ENCODE data around the gene DLEC1. TPM values are rescaled to one million over a fixed set of nuclear protein-coding genes. Genes with fewer than 3 reads are reported as not detected.
"Not testable (repeated sequence)": the region's sequence is repeated elsewhere in the genome, so short reads cannot be mapped to it uniquely, and the experiment has no call there.

The DLEC1 gene
- total RNA-seq, 1 donor from 2014 or later: 0.54 TPM

DNA sequence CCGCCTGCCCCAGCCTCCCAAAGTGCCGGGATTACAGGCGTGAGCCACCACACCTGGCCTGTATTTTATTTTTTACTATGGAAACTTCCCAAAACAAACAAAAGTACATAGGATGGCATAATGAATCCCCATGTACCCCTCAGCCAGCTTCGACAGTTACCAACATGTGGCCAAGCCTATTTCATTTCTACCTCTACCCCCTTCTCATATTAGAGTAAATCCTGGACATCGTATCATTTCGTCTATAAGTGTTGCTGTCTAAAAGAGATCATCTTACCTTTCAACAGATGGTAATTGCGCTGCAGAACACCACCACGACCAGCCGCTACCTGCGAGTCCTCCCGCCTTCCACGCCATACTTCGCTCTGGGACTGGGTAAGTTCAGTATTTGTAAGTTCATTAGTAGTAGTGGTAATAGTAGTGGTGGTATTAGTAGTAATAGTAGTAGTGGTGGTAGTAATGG lies 44.9 kb downstream of the DLEC1 start:
- no peak for DNase-seq
- peaks cover 7% of the 10 kb centered on the region for H3K9me3 Mint-ChIP-seq
- peak overlapping the region; percentile 31 for H3K27ac Mint-ChIP-seq
- H3K4me1 Mint-ChIP-seq: no peaks in the 10 kb centered on the region
- no peaks in the 10 kb centered on the region for H3K27me3 Mint-ChIP-seq
- H3K36me3 Mint-ChIP-seq (ENCODE audit: low read depth): peaks cover 4% of the 10 kb centered on the region
- intact Hi-C loops (cut with micrococcal nuclease): no loop called here
- H3K4me3 Mint-ChIP-seq: no peak overlapping the region

DNA sequence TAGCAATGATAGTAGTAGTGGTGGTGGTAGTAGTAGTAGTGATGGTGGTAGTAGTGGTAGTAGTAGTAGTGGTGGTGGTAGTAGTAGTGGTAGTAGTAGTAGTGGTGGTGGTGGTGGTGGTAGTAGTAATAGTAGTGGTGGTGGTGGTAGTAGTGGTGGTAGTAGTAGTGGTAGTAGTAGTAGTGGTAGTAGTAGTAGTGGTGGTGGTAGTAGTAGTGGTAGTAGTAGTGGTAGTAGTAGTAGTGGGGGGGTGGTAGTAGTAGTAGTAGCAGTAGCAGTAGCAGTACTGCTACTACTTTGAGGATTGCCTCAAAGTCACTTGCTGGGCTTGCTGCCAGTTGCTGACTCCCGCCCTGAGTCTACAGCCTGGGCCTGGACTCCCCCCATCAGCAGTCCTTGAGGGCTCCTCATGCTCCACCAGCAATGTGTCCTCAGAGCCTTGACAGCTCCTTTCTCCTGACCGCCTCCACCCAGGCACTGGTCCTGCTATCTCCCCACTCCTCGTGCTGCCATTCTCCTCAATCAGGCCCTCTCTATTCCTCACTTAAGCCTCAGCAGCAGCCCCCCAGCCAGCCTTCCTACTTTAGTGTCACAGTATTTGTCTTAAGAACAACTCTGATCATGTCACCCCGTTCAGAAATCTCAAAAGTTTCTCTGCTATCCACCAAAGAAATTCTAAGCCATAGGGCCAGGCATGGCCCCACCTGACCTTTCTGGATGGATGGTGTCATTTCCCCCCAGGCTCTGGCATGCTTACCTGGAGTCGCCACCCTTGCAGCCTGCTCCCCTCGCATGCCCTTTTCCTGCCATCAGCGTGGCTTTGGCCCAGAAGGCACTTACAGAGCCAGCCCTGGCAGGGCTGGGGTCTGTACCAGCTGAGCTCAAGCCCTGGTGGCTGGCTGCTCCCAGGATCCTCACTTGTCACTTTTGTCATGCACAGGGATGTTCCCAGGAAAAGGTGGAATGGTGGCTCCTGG lies 45.6 kb downstream of the DLEC1 start:
- no peaks in the 10 kb centered on the region for H3K4me1 Mint-ChIP-seq
- no peaks in the 10 kb centered on the region for H3K27me3 Mint-ChIP-seq
- intact Hi-C loops (cut with micrococcal nuclease): no loop called here
- no peak overlapping the region for H3K4me3 Mint-ChIP-seq
- peak overlapping the region; percentile 45 for H3K27ac Mint-ChIP-seq
- H3K36me3 Mint-ChIP-seq (ENCODE audit: low read depth): peaks cover 4% of the 10 kb centered on the region
- peak; percentile 71 for DNase-seq
- peaks cover 7% of the 10 kb centered on the region for H3K9me3 Mint-ChIP-seq

DNA sequence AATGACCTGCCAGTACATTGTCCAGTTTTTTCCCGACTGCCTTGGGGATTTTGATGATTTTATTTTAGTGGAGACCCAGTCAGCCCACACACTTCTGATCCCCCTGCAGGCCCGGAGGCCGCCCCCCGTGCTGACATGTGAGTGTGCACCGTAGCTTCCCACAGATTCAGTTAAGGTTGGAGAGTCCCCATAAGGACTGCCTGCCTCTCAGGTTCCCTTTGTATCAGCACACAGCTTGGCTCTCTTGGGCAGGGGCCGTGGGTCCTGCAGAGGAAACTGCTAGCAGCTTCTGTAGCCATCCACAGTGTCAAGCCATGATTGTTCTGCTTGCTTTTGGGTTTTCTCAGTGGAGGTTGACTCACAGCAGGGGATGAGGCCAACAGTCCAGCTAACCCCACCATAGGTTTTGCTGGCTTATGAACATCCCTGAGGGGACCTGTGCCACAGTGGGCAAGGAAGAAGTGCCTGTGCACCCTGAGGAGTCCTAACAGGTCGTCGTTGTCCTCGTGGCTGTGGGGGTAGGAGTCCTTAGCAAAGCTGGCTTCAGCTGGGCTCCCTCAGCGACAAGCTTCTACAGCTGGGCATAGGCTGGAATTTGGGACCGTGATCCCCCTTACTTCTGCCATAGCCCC lies 46.4 kb downstream of the DLEC1 start:
- no peak for DNase-seq
- intact Hi-C loops (cut with micrococcal nuclease): no loop called here
- Mint-ChIP-seq H3K4me1 (no peaks in the 10 kb centered on the region), H3K36me3 (ENCODE audit: low read depth) (peaks cover 4% of the 10 kb centered on the region), H3K4me3 (no peak overlapping the region), H3K27ac (no peak overlapping the region), H3K27me3 (no peaks in the 10 kb centered on the region), H3K9me3 (peaks cover 7% of the 10 kb centered on the region)

- intact Hi-C loops (cut with micrococcal nuclease): no loop called here
- H3K27me3 Mint-ChIP-seq: no peaks in the 10 kb centered on the region
- H3K4me3 Mint-ChIP-seq: no peak overlapping the region
- no peak overlapping the region for H3K27ac Mint-ChIP-seq
- H3K9me3 Mint-ChIP-seq: peaks cover 7% of the 10 kb centered on the region
- peaks cover 4% of the 10 kb centered on the region for H3K36me3 Mint-ChIP-seq (ENCODE audit: low read depth)
- no peaks in the 10 kb centered on the region for H3K4me1 Mint-ChIP-seq
- DNase-seq: no peak
These were observed 46.9 kb downstream of the DLEC1 start for GRCh38 chr3:38085943-38086324.

- Mint-ChIP-seq H3K4me1 (no peaks in the 10 kb centered on the region), H3K27ac (no peak overlapping the region), H3K27me3 (peaks cover 4% of the 10 kb centered on the region), H3K36me3 (ENCODE audit: low read depth) (peaks cover 4% of the 10 kb centered on the region), H3K9me3 (peaks cover 7% of the 10 kb centered on the region), H3K4me3 (no peak overlapping the region)
- intact Hi-C loops (cut with micrococcal nuclease): no loop called here
- no peak for DNase-seq
These were observed 47.5 kb downstream of the DLEC1 start for GRCh38 chr3:38086496-38086895.

DNA sequence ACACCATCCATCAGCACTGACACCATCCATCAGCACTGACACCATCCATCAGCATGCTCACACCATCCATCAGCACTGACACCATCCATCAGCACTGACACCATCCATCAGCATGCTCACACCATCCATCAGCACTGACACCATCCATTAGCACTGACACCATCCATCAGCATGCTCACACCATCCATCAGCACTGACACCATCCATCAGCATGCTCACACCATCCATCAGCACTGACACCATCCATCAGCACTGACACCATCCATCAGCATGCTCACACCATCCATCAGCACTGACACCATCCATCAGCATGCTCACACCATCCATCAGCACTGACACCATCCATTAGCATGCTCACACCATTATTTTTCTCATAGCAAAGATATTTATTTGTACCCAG lies 48.3 kb downstream of the DLEC1 start:
- H3K36me3 Mint-ChIP-seq (ENCODE audit: low read depth); intact Hi-C loops (cut with micrococcal nuclease); DNase-seq; H3K27me3 Mint-ChIP-seq; H3K4me1 Mint-ChIP-seq; H3K4me3 Mint-ChIP-seq; H3K9me3 Mint-ChIP-seq; H3K27ac Mint-ChIP-seq: not testable (repeated sequence)

- peaks cover 4% of the 10 kb centered on the region for H3K36me3 Mint-ChIP-seq (ENCODE audit: low read depth)
- DNase-seq: no peak
- peaks cover 7% of the 10 kb centered on the region for H3K9me3 Mint-ChIP-seq
- H3K27me3 Mint-ChIP-seq: peaks cover 11% of the 10 kb centered on the region
- no peak overlapping the region for H3K4me3 Mint-ChIP-seq
- no peaks in the 10 kb centered on the region for H3K4me1 Mint-ChIP-seq
- intact Hi-C loops (cut with micrococcal nuclease): no loop called here
- no peak overlapping the region for H3K27ac Mint-ChIP-seq
These were observed 49.4 kb downstream of the DLEC1 start for GRCh38 chr3:38088126-38089078.

- Mint-ChIP-seq H3K36me3 (ENCODE audit: low read depth) (peaks cover 2% of the 10 kb centered on the region), H3K27me3 (peaks cover 11% of the 10 kb centered on the region), H3K27ac (no peak overlapping the region), H3K4me1 (no peaks in the 10 kb centered on the region), H3K4me3 (no peak overlapping the region), H3K9me3 (peaks cover 4% of the 10 kb centered on the region)
- no peak for DNase-seq
- intact Hi-C loops (cut with micrococcal nuclease): no loop called here
These were observed 50.2 kb downstream of the DLEC1 start for GRCh38 chr3:38089163-38089562.

DNA sequence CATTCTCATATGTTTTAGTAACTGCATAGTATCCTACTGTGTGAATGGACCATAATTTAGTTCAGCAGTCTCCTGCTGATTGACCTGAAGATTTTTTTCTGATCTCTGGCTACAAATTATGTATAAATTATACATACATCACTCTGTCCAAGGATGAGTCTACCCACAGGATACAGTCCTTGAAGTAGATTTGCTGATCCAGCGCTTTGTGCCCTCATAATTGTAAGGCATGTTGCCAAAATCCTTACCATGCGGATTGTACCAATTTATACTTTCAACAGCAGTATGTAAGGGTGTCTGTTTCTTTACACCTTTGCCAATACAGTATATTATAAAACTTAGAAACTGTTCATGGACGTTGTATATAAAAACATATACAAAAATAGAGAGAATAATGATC lies 51.4 kb downstream of the DLEC1 start:
- Mint-ChIP-seq H3K4me1 (no peaks in the 10 kb centered on the region), H3K27me3 (peaks cover 11% of the 10 kb centered on the region), H3K36me3 (ENCODE audit: low read depth) (no peaks in the 10 kb centered on the region), H3K27ac (no peak overlapping the region), H3K9me3 (no peaks in the 10 kb centered on the region), H3K4me3 (no peak overlapping the region)
- DNase-seq: no peak
- intact Hi-C loops (cut with micrococcal nuclease): no loop called here

DNA sequence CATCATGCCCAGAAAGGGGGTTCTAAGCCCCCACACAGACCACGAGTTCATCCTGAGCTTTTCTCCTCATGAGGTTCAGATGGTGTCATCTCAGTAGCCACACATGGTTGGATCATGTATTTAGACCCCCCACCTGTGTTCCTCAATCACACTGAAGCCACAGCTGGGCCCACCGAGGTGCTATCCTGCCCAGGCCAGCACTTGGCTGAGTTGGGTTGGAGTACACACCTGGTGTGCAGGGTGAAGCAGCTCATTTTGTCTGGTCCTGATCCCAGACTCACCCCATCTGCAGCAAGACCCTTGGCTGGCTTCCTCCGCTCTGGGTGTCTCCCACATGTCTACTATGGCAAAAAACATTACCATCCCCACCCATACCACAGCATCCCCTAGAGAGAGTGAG lies 56.0 kb downstream of the DLEC1 start:
- no peak for DNase-seq
- H3K27ac Mint-ChIP-seq: no peak overlapping the region
- no peaks in the 10 kb centered on the region for H3K9me3 Mint-ChIP-seq
- intact Hi-C loops (cut with micrococcal nuclease): no loop called here
- H3K4me3 Mint-ChIP-seq: no peak overlapping the region
- H3K36me3 Mint-ChIP-seq (ENCODE audit: low read depth): no peaks in the 10 kb centered on the region
- H3K4me1 Mint-ChIP-seq: no peaks in the 10 kb centered on the region
- peaks cover 11% of the 10 kb centered on the region for H3K27me3 Mint-ChIP-seq

GRCh38 chr3:38095669-38096483 lies 56.9 kb downstream of the DLEC1 start:
- H3K27me3 Mint-ChIP-seq: peaks cover 11% of the 10 kb centered on the region
- intact Hi-C loops (cut with micrococcal nuclease): no loop called here
- H3K4me1 Mint-ChIP-seq: no peaks in the 10 kb centered on the region
- no peak for DNase-seq
- no peak overlapping the region for H3K4me3 Mint-ChIP-seq
- H3K36me3 Mint-ChIP-seq (ENCODE audit: low read depth): no peaks in the 10 kb centered on the region
- no peaks in the 10 kb centered on the region for H3K9me3 Mint-ChIP-seq
- H3K27ac Mint-ChIP-seq: no peak overlapping the region

- Mint-ChIP-seq H3K27me3 (peaks cover 7% of the 10 kb centered on the region), H3K4me3 (no peak overlapping the region), H3K27ac (no peak overlapping the region)
These were observed 58.7 kb downstream of the DLEC1 start for GRCh38 chr3:38097446-38098375.

More at GRCh38 chr3:38097446-38098375, 58.7 kb downstream of the DLEC1 start:
- DNase-seq: no peak
- no peaks in the 10 kb centered on the region for H3K4me1 Mint-ChIP-seq
- intact Hi-C loops (cut with micrococcal nuclease): no loop called here
- H3K36me3 Mint-ChIP-seq (ENCODE audit: low read depth): no peaks in the 10 kb centered on the region
- no peaks in the 10 kb centered on the region for H3K9me3 Mint-ChIP-seq
